ENCODE results near the gene CARNS1. TPM values are rescaled to one million over a fixed set of nuclear protein-coding genes. Genes with fewer than 3 reads are reported as not detected.
"Not testable (repeated sequence)": the region's sequence is repeated elsewhere in the genome, so short reads cannot be mapped to it uniquely, and the experiment has no call there.

Gene CARNS1
- total and polyA plus RNA-seq, 3 donors from 2014 or later = 0.74 to 1.6 (median 1.3) TPM

GRCh38 chr11:67464411-67465188 is 49.1 kb downstream of the CARNS1 start:
- peak; percentile 91 for DNase-seq
- intact Hi-C loops (cut with DNase I; ENCODE audit: low total_unique reads) = no loop called here
- Histone ChIP-seq H3K4me1 (peaks cover 12% of the 10 kb centered on the region), H3K9me3 (no peaks in the 10 kb centered on the region), H3K27me3 (no peaks in the 10 kb centered on the region), H3K4me3 (peak overlapping the region; percentile 49 to 66), H3K27ac (peak overlapping the region; percentile 85 to 87), H3K36me3 (ENCODE audit: low read depth, missing control alignments) (no peaks in the 10 kb centered on the region)
- TF ChIP-seq POLR2A (IDR thresholded peaks at IDR 0.05) = no peak
- no peak for TF ChIP-seq CTCF (IDR thresholded peaks at IDR 0.05)
- 35 to 60% methylated on average over 1 to 55 of the region's 56 CpGs for WGBS, 2 donors

- peak overlapping the region; percentile 85 to 87 for H3K27ac ChIP-seq
- no peaks in the 10 kb centered on the region for H3K9me3 ChIP-seq
- H3K4me3 ChIP-seq = peak overlapping the region; percentile 49 to 66
- no peak for DNase-seq
- 54 to 79% methylated on average over 3 of the region's 3 CpGs for WGBS, 2 donors
- H3K27me3 ChIP-seq = no peaks in the 10 kb centered on the region
- peaks cover 12% of the 10 kb centered on the region for H3K4me1 ChIP-seq
- no peaks in the 10 kb centered on the region for H3K36me3 ChIP-seq (ENCODE audit: low read depth, missing control alignments)
- intact Hi-C loops (cut with DNase I; ENCODE audit: low total_unique reads) = no loop called here
- no peak for TF ChIP-seq POLR2A (IDR thresholded peaks at IDR 0.05)
- TF ChIP-seq CTCF (IDR thresholded peaks at IDR 0.05) = no peak
These were observed 49.7 kb downstream of the CARNS1 start for GRCh38 chr11:67465189-67465510.

- WGBS, 2 donors = 79 to 84% methylated on average over 2 of the region's 2 CpGs
- intact Hi-C loops (cut with DNase I; ENCODE audit: low total_unique reads); H3K4me3 ChIP-seq; H3K27me3 ChIP-seq; H3K9me3 ChIP-seq; DNase-seq; H3K36me3 ChIP-seq (ENCODE audit: low read depth, missing control alignments): not testable (repeated sequence)
- H3K27ac ChIP-seq = peak overlapping the region in 1 of 2 donors; percentile 85
- peaks cover 12% of the 10 kb centered on the region for H3K4me1 ChIP-seq
These were observed 50.1 kb downstream of the CARNS1 start for GRCh38 chr11:67465530-67465929.

GRCh38 chr11:67466367-67466766 is 50.9 kb downstream of the CARNS1 start:
- 76 to 86% methylated on average over 5 of the region's 5 CpGs for WGBS, 2 donors
- Histone ChIP-seq H3K27ac (no peak overlapping the region), H3K36me3 (ENCODE audit: low read depth, missing control alignments) (no peaks in the 10 kb centered on the region), H3K4me1 (peaks cover 12% of the 10 kb centered on the region), H3K27me3 (no peaks in the 10 kb centered on the region), H3K9me3 (no peaks in the 10 kb centered on the region), H3K4me3 (no peak overlapping the region)
- intact Hi-C loops (cut with DNase I; ENCODE audit: low total_unique reads) = no loop called here
- DNase-seq = no peak
- TF ChIP-seq CTCF (IDR thresholded peaks at IDR 0.05) (no peak), POLR2A (IDR thresholded peaks at IDR 0.05) (no peak)

GRCh38 chr11:67466962-67467771 is 51.7 kb downstream of the CARNS1 start:
- intact Hi-C loops (cut with DNase I; ENCODE audit: low total_unique reads) = no loop called here
- Histone ChIP-seq H3K4me1 (peaks cover 12% of the 10 kb centered on the region), H3K9me3 (no peaks in the 10 kb centered on the region), H3K4me3 (no peak overlapping the region), H3K36me3 (ENCODE audit: low read depth, missing control alignments) (no peaks in the 10 kb centered on the region), H3K27ac (no peak overlapping the region), H3K27me3 (no peaks in the 10 kb centered on the region)
- TF ChIP-seq POLR2A (IDR thresholded peaks at IDR 0.05) (no peak), CTCF (IDR thresholded peaks at IDR 0.05) (no peak)
- DNase-seq = no peak
- 70 to 80% methylated on average over 11 of the region's 11 CpGs for WGBS, 2 donors

Data from testis (tissue), 3 donors.